GM18517 (cell line): ENCODE measurements around the gene KCNQ1.

Experiments used
- ATAC-seq: cut with Tn5 transposase; IDR thresholded peaks from one replicate; pipeline ENCODE4 v1.9.1; 2021; ENCODE audit warnings: mild to moderate bottlenecking, moderate library complexity; ENCODE audit not compliant: unreplicated experiment

The KCNQ1 gene

DNA sequence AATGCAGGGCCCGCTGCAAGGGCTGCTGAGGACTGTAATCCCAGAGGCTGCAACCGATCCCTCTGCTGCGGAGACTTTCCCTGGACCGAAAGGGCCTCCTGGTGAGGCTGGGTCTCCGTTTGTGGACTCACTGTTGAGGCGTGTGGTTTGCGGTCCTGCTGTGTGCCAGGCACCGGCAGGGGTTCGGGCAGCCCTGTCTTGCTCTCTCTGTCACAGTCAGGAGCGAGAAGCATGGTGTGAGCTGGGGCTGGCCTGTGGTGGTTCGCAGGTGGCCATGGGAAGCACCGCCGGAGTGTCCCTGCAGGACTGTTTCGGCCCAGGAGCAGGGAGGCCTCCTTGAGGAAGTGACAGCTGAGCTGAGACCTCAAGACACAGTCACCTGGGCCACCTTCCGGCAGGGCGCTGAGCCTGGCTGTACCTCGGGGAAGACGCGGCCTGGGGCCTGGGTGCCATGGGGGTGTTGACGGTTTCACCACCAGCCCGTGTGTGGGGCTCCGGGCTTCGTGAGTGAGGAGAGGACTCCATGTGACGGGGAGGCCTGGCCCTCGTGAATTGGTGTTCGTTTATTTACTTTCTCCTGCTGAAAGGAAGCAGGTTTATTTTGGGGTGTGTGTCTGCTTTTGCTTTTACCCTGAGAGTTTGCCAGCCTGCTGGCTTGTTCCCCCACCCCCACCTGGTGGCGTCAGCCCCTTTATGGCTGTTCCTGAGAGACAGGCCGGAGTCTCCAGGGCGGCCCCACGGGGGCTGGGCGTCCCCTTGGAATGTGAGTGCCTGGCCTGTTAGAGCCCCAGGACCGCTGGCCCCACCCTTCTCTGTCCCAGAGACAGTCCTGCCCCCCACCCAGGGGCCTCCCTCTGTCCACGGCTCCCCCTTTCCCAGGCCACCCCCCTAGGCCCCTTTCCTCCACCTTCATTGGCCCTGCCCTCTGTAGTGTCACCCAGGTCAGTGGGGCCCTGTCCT, 132.5 kb downstream of the KCNQ1 start:
- no peak for ATAC-seq

DNA sequence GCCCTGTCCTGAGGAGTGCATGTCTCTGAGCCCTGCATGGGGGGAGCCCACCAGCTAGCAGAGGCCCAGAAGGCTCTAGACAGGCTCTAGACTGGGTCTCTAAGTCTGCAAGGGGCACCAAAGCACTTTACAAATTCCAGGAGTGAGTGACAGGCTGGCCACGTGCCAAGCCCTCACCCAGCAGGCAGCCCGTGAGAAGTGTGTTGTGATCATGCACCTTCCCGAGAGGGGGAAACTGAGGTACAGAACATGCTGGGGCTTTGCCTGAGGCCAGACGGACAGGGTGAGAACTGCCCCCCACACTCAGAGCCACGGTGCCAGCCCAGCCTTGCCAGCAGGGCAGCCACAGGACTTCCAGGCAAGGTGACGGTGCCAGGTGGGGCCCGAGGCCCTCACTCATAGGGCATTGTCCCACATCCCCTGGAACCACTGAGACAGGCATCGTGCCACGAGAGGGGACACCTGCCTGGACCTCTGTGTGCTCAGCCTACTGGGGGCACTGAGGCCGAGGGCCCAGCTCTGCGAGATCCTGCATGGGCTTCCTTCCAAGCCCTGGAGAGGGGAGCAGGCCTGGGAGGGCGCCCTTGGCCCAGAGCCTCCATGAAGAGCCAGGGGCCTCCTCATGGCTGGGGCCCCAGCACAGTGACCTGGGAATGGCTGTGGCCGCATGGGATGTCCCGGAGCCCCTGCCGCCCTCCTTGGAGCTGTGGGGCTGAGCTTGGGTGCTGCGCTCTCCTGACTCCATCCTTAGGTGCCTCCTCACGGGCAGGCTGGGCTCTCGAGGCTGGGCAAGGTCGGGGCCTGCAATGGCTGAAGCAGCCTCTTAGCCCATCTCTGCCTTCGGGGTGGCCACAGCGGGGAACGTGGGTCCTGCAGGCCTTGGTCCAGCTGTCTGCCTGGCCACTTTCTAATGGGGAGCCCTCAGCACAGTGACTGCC, 133.5 kb downstream of the KCNQ1 start:
- no peak for ATAC-seq

DNA sequence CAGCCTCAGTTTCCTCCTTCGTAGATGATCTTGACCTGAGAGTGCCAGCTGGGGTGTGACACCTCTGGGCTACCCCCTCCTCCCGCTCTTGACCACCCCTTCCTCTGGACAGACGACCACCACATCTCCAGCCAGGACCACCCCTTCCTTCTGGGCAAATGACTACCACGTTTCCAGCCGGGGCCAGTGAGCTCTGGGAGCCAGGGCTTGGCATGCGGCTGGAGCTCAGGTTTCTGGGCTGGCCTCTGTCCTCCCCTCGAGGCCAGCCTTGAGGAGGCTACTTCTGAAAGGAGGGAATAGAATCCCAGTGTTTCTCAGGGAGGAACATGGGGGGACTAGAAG, 134.1 kb downstream of the KCNQ1 start:
- ATAC-seq: no peak

DNA sequence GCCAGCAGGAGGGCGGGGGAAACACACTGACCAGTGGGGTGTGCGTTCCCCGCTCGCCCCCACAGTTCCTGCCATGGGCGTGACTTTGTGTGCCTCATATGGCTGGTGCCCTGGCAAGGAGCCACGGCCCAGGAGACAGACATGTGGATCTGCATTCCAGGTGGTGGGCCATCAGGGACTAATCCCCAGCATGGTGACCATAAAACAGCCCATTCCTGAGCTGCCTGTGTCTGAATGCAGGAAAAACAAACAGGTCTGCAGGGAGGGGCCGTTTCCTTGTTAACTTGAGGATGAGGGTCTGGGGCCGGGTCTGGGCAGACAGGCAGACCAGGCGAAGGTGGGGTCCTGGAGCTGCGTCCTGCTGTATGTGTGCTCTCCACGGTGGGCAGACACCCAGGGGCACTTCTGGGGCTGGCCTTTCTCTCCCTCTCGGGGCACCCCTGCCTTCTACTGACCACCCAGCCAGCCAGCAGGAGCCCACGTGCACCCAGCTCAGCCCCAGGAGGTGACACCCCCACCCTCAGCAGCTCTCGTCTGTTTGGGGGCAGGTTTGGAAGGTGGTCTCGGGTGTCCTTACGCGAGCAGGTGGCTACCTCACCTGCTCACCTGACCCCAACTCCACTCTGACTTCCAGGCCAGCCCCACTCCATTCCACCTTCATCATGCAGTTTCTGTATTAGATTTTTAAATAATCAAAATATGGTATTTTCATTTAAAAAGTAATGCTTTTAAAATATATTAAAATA, 134.7 kb downstream of the KCNQ1 start:
- ATAC-seq: no peak

DNA sequence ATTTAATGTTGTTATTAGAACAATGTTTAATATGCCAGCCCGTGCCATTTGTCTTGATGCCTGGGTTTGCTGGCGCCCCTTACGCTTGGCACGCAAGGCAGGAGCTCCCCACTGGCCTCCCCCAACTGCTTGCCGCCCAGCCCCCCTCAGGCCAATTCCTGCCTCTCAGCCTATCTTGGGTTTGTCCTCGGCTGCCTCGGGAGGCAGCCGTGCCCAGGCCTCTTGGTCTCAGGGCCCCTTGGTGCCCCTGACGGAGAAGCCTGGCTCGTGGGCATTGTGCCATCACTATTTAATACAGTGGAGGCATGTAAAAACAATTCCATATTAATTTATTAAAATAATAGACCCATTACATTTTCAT, 135.2 kb downstream of the KCNQ1 start:
- ATAC-seq: no peak

DNA sequence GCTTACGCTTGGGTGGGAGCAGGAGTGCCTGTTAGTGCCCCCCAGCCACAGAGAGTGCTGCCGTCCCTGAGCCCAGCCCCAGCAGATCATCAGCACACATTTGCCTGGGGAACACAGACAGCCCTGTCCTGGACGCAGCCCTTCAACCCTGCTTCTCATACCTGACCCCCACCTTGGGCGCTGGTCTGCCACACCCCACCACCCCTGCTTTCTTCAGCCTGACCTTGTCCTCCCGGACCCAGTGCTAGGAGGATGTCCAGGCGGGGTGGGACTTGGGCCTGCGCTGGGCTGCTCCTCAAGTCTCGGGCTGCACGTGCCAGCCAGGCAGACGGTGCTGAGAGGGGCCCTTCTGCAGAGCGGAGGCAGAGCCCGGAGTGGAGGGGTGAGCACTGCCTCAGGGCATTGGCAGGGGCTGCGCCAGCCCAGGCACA, 135.8 kb downstream of the KCNQ1 start:
- no peak for ATAC-seq

DNA sequence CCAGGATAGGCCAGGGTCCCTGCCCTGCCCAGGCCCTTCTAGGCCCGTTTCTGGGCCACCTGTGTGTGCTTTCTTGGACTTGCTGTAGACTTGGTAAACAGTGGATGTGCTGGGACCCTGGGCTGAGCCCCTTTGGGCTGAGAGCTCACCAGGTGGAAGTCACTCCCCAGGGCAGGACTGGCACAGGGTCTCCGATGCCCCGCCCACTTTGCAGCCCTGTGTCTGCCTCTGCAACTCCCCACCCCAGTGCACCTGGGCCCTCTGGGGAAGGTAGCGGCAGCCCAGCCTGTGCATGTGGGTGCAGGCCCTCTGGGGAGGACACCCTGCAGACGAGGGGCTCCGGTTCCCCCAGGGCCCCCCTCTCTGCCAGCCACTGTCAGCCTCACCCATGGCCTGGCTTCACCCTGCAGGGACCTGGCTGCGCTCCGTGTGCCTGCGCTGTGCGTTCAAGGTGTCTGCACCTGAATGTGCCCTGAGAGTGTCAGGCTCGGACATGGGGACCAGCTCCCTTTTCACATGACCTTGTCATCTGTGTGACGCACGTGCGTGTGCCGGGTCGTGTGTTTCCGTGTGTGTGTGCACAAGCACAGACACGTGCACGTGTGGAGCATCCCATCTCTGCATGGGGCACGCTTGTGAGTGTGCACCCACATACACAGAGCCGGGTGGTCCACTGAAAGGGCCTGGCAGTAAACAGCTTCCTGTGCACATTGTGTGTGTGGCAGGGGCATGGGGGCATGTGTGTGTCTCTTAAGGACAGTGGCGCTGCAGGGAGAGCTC, 136.5 kb downstream of the KCNQ1 start:
- no peak for ATAC-seq

DNA sequence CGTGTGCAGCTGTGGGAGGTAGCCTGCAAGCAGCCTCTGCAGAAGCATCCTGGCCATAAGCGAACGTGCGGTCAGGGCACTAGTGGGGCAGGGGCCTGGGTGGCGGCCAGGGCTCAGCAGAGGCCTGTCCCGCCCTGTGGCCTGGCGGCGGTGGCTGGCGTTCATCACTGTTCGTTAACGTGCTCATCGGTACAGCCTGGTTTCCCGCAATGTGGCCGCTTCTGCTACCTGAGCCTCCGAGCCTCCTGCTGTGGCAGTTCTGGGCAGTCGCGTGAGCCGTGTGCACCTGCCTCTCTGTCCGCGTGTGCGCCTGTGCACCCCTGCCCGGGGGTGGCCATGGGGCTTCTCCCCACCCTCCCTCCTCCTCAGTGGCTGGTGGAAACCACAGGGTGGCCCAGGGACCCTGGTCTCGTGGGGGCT, 137.1 kb downstream of the KCNQ1 start:
- ATAC-seq: no peak

DNA sequence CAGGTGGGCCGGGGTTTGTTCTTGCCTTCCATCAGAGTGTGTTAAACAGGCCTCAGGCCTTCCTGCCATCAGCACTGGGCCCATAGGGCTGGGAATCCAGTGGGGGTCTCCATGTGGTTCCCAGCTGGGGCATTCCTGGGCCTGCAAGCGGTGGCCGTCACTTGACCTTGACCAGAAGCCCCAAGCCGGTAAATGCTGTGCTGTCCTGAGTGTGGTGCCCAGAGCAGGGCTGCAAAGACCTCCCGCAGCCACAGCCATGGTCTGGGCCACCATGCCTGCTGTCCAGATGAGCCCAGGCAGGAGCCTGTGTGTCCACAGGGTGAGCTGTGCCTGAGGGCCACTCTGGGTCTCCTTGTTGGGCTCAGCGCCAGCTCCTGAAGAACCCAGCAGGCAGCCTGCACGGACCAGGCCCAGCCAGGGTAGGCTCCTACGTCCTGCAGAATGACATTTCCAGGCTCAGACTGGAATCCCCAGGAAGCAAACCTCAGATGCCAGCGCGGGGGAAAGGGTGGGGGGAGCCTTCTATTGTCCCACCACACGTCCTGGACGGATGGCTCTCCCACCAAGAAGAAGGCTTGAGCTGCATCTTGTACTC, 137.6 kb downstream of the KCNQ1 start:
- ATAC-seq: no peak

DNA sequence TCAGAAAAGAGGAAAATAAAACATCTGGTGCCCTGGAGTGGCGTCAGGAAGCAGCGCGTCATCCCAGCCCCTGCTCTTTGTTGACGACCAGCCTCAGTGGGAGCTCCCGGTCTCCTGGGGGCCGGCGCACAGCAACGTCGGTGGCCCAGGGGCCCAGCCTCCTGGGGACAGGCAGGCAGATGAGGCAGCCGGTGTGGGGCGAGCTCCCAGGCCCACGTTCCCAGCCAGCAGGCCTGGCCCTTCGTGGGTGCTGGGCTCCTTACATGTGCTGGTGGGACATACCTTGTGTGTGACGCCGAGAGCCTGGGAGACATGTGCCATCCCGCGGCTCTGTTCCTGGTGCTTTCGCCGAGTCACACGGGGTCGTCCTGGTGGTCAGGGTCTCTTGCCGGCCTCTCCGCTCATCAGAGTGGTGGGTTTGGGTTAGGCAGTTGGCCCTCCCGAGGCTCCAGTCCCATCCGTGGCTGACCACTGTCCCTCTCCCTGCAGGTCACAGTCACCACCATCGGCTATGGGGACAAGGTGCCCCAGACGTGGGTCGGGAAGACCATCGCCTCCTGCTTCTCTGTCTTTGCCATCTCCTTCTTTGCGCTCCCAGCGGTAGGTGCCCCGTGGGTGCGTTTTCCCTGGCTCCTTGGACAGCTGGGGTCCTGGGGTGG, 138.3 kb downstream of the KCNQ1 start:
- no peak for ATAC-seq

DNA sequence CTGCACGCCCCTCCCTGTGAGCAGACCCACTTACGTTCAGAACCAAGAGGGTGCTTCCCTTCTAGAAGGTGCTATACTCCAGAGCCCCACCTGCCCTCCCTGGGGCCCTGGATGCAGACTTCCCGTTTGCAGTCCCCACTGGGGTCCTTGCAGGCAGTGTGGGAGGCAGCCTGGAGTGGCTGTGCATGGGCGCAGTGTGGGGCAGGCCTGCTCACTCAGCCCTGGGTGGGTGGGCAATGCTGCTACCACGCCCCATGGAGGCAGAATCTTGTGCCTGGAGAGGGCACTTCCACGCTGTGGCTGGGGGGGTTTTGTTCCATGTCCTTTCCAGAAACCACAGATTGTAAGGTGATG, 138.8 kb downstream of the KCNQ1 start:
- ATAC-seq: no peak

DNA sequence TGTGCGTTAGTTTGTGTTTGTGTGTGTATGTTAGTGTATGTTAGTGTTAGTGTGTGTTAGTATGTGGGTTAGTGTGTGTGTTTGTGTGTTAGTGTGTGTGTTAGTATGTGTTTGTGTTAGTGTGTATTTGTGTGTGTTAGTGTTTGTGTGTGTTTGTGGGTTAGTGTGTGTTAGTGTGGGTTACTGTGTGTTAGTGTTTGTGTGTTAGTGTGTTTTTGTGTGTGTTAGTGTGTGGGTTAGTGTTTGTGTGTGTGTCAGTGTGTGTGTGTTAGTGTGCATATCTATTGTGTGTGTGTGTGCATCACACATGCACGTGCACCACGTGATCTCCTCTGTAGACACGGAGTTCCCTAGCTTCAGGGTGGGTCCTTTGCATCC, 139.6 kb downstream of the KCNQ1 start:
- no peak for ATAC-seq

DNA sequence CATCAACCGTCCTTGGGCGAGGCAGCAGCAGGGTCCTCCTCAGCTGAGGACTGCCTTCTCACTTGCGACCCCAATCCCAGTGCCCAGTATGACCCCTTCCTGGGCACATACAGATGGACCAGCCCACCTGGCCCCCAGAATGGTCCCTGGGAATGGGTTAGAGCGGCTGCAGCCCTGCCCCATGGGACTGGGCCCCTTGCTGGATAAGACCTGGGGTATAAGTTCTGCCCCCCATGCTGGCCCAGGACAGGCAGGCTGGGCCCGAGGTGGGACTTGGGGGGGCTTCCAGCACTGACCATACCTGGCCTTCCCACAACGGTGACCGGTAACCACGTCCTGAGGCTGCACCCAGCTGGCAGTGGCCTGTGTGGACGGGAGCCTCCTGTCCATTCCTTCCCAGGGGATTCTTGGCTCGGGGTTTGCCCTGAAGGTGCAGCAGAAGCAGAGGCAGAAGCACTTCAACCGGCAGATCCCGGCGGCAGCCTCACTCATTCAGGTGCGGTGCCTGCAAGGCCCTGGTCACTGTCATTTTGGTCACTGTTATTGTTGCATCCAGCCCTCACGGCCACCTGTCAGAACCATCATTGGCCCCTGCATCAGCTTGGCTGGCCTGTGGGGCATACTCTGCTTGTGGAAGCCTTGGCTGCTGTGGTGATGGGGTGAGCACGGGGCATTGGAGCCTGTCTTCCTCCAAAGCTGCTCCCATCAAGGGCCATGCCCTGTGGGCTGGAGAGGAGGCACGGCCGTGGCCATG, 140.2 kb downstream of the KCNQ1 start:
- no peak for ATAC-seq

DNA sequence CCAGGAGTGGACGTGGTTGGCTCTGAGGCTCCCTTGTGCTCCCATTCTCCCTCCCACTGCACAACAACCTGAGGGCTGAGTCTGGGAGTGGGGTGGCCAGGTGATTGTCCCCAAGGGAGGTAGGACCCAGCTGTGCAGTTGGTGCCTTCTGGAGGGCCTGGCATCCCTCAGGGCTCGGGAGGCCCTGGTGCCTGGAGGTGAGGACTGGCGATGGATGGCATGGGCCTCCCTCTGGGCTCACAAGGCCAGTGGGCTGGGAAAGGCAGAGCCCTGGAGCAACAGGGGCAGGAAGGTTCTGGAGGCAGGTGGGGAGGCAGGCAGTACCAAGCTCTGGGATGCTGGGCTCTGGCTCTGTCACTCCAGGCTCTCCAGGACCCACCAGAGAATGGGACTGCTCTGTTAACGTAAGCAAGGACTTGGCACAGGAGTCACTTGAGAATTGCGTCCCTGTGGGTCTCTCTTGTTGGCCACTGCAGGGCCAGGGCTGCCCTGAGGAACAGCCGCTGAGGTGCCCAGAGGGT, 140.8 kb downstream of the KCNQ1 start:
- ATAC-seq: no peak

DNA sequence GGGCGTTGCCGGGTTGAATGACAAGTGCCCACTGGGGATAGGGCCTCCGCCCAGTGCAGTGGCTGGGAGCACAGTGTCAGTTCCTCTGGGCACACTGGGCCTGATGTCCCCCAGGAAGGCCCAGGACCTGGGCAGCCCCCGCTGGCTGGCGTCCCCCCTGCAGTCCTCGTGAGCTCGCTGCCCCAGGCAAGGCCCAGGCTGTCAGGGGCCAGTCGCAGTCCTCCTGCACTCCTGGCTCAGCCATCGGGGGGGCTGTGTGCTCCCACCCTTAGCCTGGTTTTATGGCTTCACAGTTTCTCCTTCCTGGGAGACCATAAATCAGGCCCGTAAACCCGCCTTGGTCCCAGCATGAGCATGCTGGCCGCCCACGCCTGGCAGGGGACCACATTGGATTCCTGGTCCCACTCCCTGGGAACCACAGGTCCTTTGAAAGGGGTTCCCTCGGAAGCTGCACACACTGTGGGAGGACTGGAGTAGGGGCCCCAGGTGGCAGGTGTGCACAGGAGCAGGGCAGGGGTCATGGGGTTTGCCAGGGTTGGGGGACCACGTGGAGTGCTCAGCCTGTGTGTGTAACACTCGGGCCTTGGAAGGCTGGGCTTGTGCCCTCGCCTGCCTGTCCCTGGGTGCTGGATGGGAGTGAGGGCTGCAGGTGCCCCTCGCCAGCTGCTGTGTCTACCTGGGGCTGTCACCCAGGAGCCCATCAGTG, 141.4 kb downstream of the KCNQ1 start:
- no peak for ATAC-seq

DNA sequence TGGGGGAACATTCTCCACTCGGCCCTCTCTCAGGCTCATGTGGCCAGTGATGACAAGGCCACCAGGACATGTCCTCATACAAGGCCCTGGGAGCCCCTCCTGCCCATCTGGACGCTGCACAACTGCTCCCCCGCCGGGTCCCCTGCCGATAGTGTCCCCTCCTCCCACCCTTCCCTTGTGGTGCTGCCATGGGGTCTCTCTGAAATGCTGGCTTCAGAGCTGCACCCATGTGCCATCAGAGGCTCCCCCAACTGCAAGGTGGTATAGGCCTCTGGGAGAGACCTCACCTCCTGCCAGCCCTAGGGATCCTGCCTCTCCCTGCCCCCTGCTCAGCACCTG, 142.0 kb downstream of the KCNQ1 start:
- ATAC-seq: no peak

DNA sequence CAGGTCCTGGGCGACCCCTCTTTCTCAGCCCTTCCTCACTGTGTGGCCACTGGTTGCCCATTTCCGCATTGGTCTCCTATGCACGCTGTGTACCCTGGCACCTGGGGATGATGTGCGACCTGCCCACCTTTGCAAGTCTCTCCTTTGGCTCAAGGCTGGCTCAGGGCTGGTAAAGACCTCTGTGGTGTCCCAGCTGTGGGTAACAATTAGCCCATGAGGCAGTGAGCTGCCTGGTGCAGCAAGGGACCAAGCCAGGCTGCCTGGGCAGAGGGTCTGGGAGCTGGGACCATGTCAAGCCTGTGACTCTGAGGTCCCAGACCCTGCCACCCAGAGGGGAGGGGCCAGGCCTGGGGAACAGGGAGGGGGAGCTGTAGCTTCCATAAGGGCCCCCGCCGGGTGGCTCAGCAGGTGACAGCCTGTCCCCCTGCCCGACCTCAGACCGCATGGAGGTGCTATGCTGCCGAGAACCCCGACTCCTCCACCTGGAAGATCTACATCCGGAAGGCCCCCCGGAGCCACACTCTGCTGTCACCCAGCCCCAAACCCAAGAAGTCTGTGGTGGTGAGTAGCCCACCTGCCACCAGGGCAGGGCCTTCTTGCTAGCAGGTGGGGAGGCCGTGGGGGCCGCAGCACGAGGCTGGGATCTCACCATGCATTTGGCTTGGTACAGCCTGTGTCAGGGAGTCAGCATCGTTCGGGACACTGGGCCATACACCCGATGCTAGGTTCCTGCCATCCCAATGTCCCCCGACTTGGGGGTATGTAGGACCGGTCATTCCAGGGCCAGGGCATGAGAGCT, 142.5 kb downstream of the KCNQ1 start:
- ATAC-seq: no peak
